ENCODE measurements around the gene LRRC61. TPM values are rescaled to one million over a fixed set of nuclear protein-coding genes. Genes with fewer than 3 reads are reported as not detected.

LRRC61 gene
- total RNA-seq, 2 donors from 2014 or later, result 11.4 to 15.1 TPM

GRCh38 chr7:150345012-150345411, 21.9 kb downstream of the LRRC61 start:
- no peak for TF ChIP-seq CTCF (IDR thresholded peaks at IDR 0.05)
- Histone ChIP-seq H3K4me3 (no peak overlapping the region), H3K27ac (no peak overlapping the region), H3K9me3 (no peaks in the 10 kb centered on the region), H3K4me1 (peaks cover 6% of the 10 kb centered on the region), H3K36me3 (no peaks in the 10 kb centered on the region), H3K9ac (ENCODE audit: low read depth in 2 of 2, low read length in 2 of 2) (no peak overlapping the region), H3K27me3 (no peaks in the 10 kb centered on the region)
- intact Hi-C loops (cut with DNase I), result no loop called here
- no peak for DNase-seq

GRCh38 chr7:150346922-150347321, 23.8 kb downstream of the LRRC61 start:
- no peak overlapping the region for H3K4me3 ChIP-seq
- H3K36me3 ChIP-seq, result no peaks in the 10 kb centered on the region
- H3K4me1 ChIP-seq, result no peaks in the 10 kb centered on the region
- TF ChIP-seq CTCF (IDR thresholded peaks at IDR 0.05), result no peak
- H3K27ac ChIP-seq, result no peak overlapping the region
- DNase-seq, result no peak
- no peaks in the 10 kb centered on the region for H3K9me3 ChIP-seq
- no peaks in the 10 kb centered on the region for H3K27me3 ChIP-seq
- H3K9ac ChIP-seq (ENCODE audit: low read depth in 2 of 2, low read length in 2 of 2), result no peak overlapping the region
- intact Hi-C loops (cut with DNase I), result no loop called here

GRCh38 chr7:150351587-150352194, 28.5 kb downstream of the LRRC61 start:
- intact Hi-C loops (cut with DNase I), result no loop called here
- DNase-seq, result no peak

GRCh38 chr7:150355666-150356059, 32.5 kb downstream of the LRRC61 start:
- H3K9ac ChIP-seq (ENCODE audit: low read depth in 2 of 2, low read length in 2 of 2), result peak overlapping the region in 1 of 2 donors; percentile 4
- H3K4me3 ChIP-seq, result no peak overlapping the region
- H3K27me3 ChIP-seq, result no peaks in the 10 kb centered on the region
- intact Hi-C loops (cut with DNase I), result no loop called here
- TF ChIP-seq CTCF (IDR thresholded peaks at IDR 0.05), result no peak
- H3K36me3 ChIP-seq, result no peaks in the 10 kb centered on the region
- no peak for DNase-seq
- H3K9me3 ChIP-seq, result no peaks in the 10 kb centered on the region
- H3K4me1 ChIP-seq, result no peaks in the 10 kb centered on the region
- H3K27ac ChIP-seq, result peak overlapping the region; percentile 8

More at GRCh38 chr7:150351587-150352194, 28.5 kb downstream of the LRRC61 start:
- Histone ChIP-seq H3K9me3 (no peaks in the 10 kb centered on the region), H3K27ac (no peak overlapping the region), H3K4me1 (no peaks in the 10 kb centered on the region), H3K36me3 (no peaks in the 10 kb centered on the region), H3K4me3 (no peak overlapping the region), H3K27me3 (no peaks in the 10 kb centered on the region), H3K9ac (ENCODE audit: low read depth in 2 of 2, low read length in 2 of 2) (no peak overlapping the region)
- TF ChIP-seq CTCF (IDR thresholded peaks at IDR 0.05), result no peak

GRCh38 chr7:150356265-150356897, 33.2 kb downstream of the LRRC61 start:
- peak; percentile 58 for TF ChIP-seq CTCF (IDR thresholded peaks at IDR 0.05)
- DNase-seq, result no peak
- intact Hi-C loops (cut with DNase I), result no loop called here
- Histone ChIP-seq H3K4me3 (no peak overlapping the region), H3K9ac (ENCODE audit: low read depth in 2 of 2, low read length in 2 of 2) (no peak overlapping the region), H3K27me3 (no peaks in the 10 kb centered on the region), H3K27ac (no peak overlapping the region), H3K4me1 (no peaks in the 10 kb centered on the region), H3K9me3 (no peaks in the 10 kb centered on the region), H3K36me3 (no peaks in the 10 kb centered on the region)

Measured in colonic mucosa (tissue), 4 donors.